Stomach (tissue), 9 donors: Measurements from ENCODE around the gene CXCL8. TPM values are rescaled to one million over a fixed set of nuclear protein-coding genes. Genes with fewer than 3 reads are reported as not detected.

Source experiments
- DNase-seq, 2 donors: peaks; one replicate each; pipeline versions ENCODE4 v3.0.0 to v3.0.0-alpha.2; 2013 to 2019
- H3K27ac ChIP-seq, 5 donors: fragments of 200-600 bp in 4 of 5; sonication (generic) in 4 of 5; one replicate each; pipeline ENCODE4 v1.5.1; 2013 to 2019; ENCODE audit warnings: mild to moderate bottlenecking in 1 of 5, moderate library complexity in 1 of 5
- H3K27me3 ChIP-seq, 3 donors: fragments of 200-600 bp; sonication (generic); one replicate each; pipeline ENCODE4 v1.5.1; 2017 to 2019; ENCODE audit warnings: mixed run types in 1 of 3
- H3K36me3 ChIP-seq, 4 donors: fragments of 200-600 bp; sonication (generic); 1 replicate in 3 of 4; 2 replicates in 1 of 4; pipeline ENCODE4 v1.5.1; 2016 to 2019
- H3K4me1 ChIP-seq, 4 donors: fragments of 200-600 bp; sonication (generic); one replicate each; pipeline ENCODE4 v1.5.1; 2016 to 2019
- H3K4me3 ChIP-seq, 4 donors: fragments of 200-600 bp; sonication (generic) in 3 of 4; one replicate each; pipeline ENCODE4 v1.5.1; 2016 to 2019; ENCODE audit warnings: mild to moderate bottlenecking in 1 of 4
- H3K9me3 ChIP-seq, 4 donors: fragments of 200-600 bp; sonication (generic); one replicate each; pipeline ENCODE4 v1.5.1; 2016 to 2019
- CTCF ChIP-seq, 7 experiments: fragments of 450-650 bp in 4 of 7; fragments of 200-600 bp in 3 of 7; sonication (generic) in 3 of 7; IDR thresholded peaks; one replicate each; pipeline ENCODE4 v1.5.1; 2016 to 2019; ENCODE audit warnings: antibody characterized with exemption in 7 of 7, control low read depth in 2 of 7, mild to moderate bottlenecking in 1 of 7
- EP300 ChIP-seq: sonication (generic); formaldehyde crosslinking; IDR thresholded peaks from one replicate; pipeline ENCODE4 v1.6.1; 2017; ENCODE audit warnings: antibody characterized with exemption
- POLR2A ChIP-seq, 4 donors: fragments of 450-650 bp; IDR thresholded peaks; one replicate each; pipeline ENCODE4 v1.6.1; 2016; ENCODE audit warnings: antibody characterized with exemption in 4 of 4, control low read depth in 2 of 4, mild to moderate bottlenecking in 1 of 4, moderate library complexity in 1 of 4
- POLR2AphosphoS5 ChIP-seq, 3 donors: sonication (generic); formaldehyde crosslinking; IDR thresholded peaks; one replicate each; pipeline ENCODE4 v1.6.1; 2016; ENCODE audit warnings: antibody characterized with exemption in 3 of 3
- WGBS, 5 donors: extraction: QIAGEN DNeasy Blood & Tissue Kit in 3 of 5; methylation state at CpG; one replicate each; pipeline versions ENCODE4 v1.1.5 to v1.1.7; 2013 to 2018; 5-methylcytosine and 5-hydroxymethylcytosine counted together
- intact Hi-C: fragments of 100-400 bp; cut with DNase I; formaldehyde crosslinking; loops from one replicate; pipeline ENCODE4 v1.15.1; 2023; ENCODE audit warnings: low total_unique reads
- polyA plus RNA-seq, 3 donors: library from polyadenylated mRNA; stranded (reverse); fragments of 200-250 nt; gene quantifications; one replicate each; pipeline ENCODE4 v1.2.3, GENCODE V29; 2013
- total RNA-seq, 5 donors: library from RNA; depleted of rRNA; stranded (reverse); fragments of >200 nt; gene quantifications; one replicate each; pipeline versions ENCODE4 v1.1.0 to v1.2.3, GENCODE V29; 2014 to 2016
- donor health status: healthy with polysubstance abuse.
- donor health status: Bipolar disorder and iron deficiency.
- donor health status: healthy.

CXCL8 gene
- total and polyA plus RNA-seq, 8 donors = 3.6 to 163 (median 6.6) TPM; not detected in 2

DNA sequence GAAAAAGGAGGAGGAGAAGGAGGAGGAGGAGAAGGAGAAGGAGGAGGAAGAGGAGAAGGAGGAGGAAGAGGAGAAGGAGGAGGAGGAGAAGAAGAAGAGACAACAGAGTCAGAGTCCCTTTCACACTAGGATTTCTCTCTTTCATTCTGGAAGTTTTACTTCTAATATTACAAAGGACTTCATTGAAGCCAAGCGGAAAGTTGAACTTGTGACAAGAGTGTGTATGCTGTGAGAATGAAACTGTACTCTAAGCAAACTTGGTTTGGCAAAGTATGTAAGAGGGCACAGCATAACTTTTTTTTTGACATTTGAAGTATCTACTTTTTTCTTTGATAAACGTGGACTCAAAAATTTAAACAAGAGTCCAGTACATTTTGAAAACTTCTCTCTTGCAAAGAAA is 48.0 kb downstream of the CXCL8 start:
- no peaks in the 10 kb centered on the region for H3K36me3 ChIP-seq
- DNase-seq = no peak
- peaks cover 0 to 6% (median 0%) of the 10 kb centered on the region in 4 donors for H3K9me3 ChIP-seq
- 26 to 56% (median 40%) methylated on average over 2 of the region's 2 CpGs for WGBS, 5 donors
- no peak overlapping the region for H3K4me3 ChIP-seq
- no peak overlapping the region for H3K27ac ChIP-seq
- H3K4me1 ChIP-seq = no peaks in the 10 kb centered on the region
- H3K27me3 ChIP-seq = no peaks in the 10 kb centered on the region
- TF ChIP-seq POLR2AphosphoS5 (IDR thresholded peaks at IDR 0.05) (no peak), CTCF (IDR thresholded peaks at IDR 0.05) (no peak), EP300 (no peak), POLR2A (IDR thresholded peaks at IDR 0.05) (no peak)
- intact Hi-C loops = no loop called here

Other genes starting within 250 kb of the CXCL8 start
- gene RASSF6, start 120.1 kb upstream of the CXCL8 start, total RNA-seq = 10 to 100 TPM in 3 of 5 donors, 1 to 10 TPM in 2; 5.5 to 51.8 (median 13.4) TPM
- gene RASSF6, start 120.1 kb upstream of the CXCL8 start, polyA plus RNA-seq = 10 to 100 TPM in 2 of 3 donors, 1 to 10 TPM in 1; 5.0 to 35.9 (median 13.7) TPM
- gene CXCL6, start 96.1 kb downstream of the CXCL8 start, total RNA-seq = 1 to 10 TPM in 1 of 5 donors, under 1 TPM in 1, not detected in 3; 0.18 to 4.3 TPM
- gene CXCL6, start 96.1 kb downstream of the CXCL8 start, polyA plus RNA-seq = 1 to 10 TPM; 1.2 to 4.7 (median 2.1) TPM
- not detected for gene PF4V1, start 112.7 kb downstream of the CXCL8 start, total RNA-seq
- not detected for gene PF4V1, start 112.7 kb downstream of the CXCL8 start, polyA plus RNA-seq
- gene CXCL1, start 128.8 kb downstream of the CXCL8 start, total RNA-seq = 10 to 100 TPM in 2 of 5 donors, 1 to 10 TPM in 3; 1.8 to 56.0 (median 2.3) TPM
- gene CXCL1, start 128.8 kb downstream of the CXCL8 start, polyA plus RNA-seq = 10 to 100 TPM; 33.6 to 62.1 (median 38.2) TPM
- gene PF4, start 241.5 kb downstream of the CXCL8 start, total RNA-seq = 1 to 10 TPM in 2 of 5 donors, not detected in 3; 1.4 to 5.8 TPM
- gene PF4, start 241.5 kb downstream of the CXCL8 start, polyA plus RNA-seq = 1 to 10 TPM in 2 of 3 donors, not detected in 1; 2.4 to 3.9 TPM
- gene PPBP, start 247.6 kb downstream of the CXCL8 start, total RNA-seq = 1 to 10 TPM in 1 of 5 donors, not detected in 4; 6.6 TPM
- gene PPBP, start 247.6 kb downstream of the CXCL8 start, polyA plus RNA-seq = 1 to 10 TPM in 1 of 3 donors, not detected in 2; 2.4 TPM